GM12878 (cell line): ENCODE measurements around the gene PTCD1. TPM values are rescaled to one million over a fixed set of nuclear protein-coding genes. Genes with fewer than 3 reads are reported as not detected.

Experiments used
- ASH2L ChIP-seq: fragments of 300-600, 200-600 bp; sonication (generic); IDR thresholded peaks from 2 replicates; pipeline ENCODE4 v1.6.1; 2017; ENCODE audit warnings: low read depth, mild to moderate bottlenecking, borderline replicate concordance
- CHD2 ChIP-seq: IDR thresholded peaks from 2 replicates; pipeline ENCODE4 v1.6.1; 2011; ENCODE audit warnings: low read depth, low read length, improper control_type of control experiment, borderline replicate concordance
- EED ChIP-seq: sonication (generic); IDR thresholded peaks from 2 replicates; pipeline ENCODE4 v1.6.1; 2016; ENCODE audit warnings: antibody characterized with exemption, low read depth
- EZH2 ChIP-seq: IDR thresholded peaks from 2 replicates; pipeline ENCODE4 v1.6.1; 2012; ENCODE audit warnings: low read depth, mild to moderate bottlenecking, control low read depth, inconsistent platforms, low read length, borderline replicate concordance; ENCODE audit not compliant: control insufficient read depth
- FOS ChIP-seq: IDR thresholded peaks from 3 replicates; pipeline ENCODE4 v1.6.1; 2011; ENCODE audit warnings: borderline replicate concordance; ENCODE audit not compliant: insufficient read length; ENCODE audit errors: extremely low read depth
- MXI1 ChIP-seq: fragments of 150-350 bp; IDR thresholded peaks from 2 replicates; pipeline ENCODE4 v1.6.1; 2011; ENCODE audit warnings: low read depth, mild to moderate bottlenecking, inconsistent platforms, low read length, improper control_type of control experiment
- NBN ChIP-seq: fragments of 450-650 bp; IDR thresholded peaks from 2 replicates; pipeline ENCODE4 v1.6.1; 2016
- NFIC ChIP-seq: IDR thresholded peaks from 2 replicates; pipeline ENCODE4 v1.6.1; 2012; ENCODE audit warnings: low read depth, mild to moderate bottlenecking, inconsistent platforms, low read length, moderate library complexity
- NR2C1 ChIP-seq: fragments of 450-650 bp; IDR thresholded peaks from 2 replicates; pipeline ENCODE4 v1.6.1; 2017; ENCODE audit warnings: antibody characterized with exemption, mild to moderate bottlenecking, moderate library complexity
- NR2F1 ChIP-seq: fragments of 450-650 bp; conservative IDR thresholded peaks from 2 replicates; pipeline ENCODE4 v1.6.1; 2017; ENCODE audit warnings: mild to moderate bottlenecking
- POLR2AphosphoS2 ChIP-seq: IDR thresholded peaks from 2 replicates; pipeline ENCODE4 v1.6.1; 2011; ENCODE audit warnings: low read depth, mild to moderate bottlenecking, low read length, improper control_type of control experiment, moderate library complexity
- POU2F2 ChIP-seq: IDR thresholded peaks from 3 replicates; pipeline ENCODE4 v1.6.1; 2011; ENCODE audit warnings: low read depth, mild to moderate bottlenecking, low read length, borderline replicate concordance
- RCOR1 ChIP-seq: conservative IDR thresholded peaks from 2 replicates; pipeline ENCODE4 v1.6.1; 2012; ENCODE audit warnings: low read depth, low read length, improper control_type of control experiment
- RFX5 ChIP-seq: IDR thresholded peaks from 2 replicates; pipeline ENCODE4 v1.6.1; 2011; ENCODE audit warnings: low read depth, low read length, improper control_type of control experiment
- RUNX3 ChIP-seq: IDR thresholded peaks from 2 replicates; pipeline ENCODE4 v1.6.1; 2012; ENCODE audit warnings: low read length, inconsistent platforms
- TCF7 ChIP-seq: IDR thresholded peaks from 2 replicates; pipeline ENCODE4 v1.6.1; 2014; ENCODE audit warnings: antibody characterized with exemption, borderline replicate concordance
- ZZZ3 ChIP-seq: IDR thresholded peaks from 2 replicates; pipeline ENCODE4 v1.6.1; 2011; ENCODE audit warnings: low read depth; ENCODE audit not compliant: control insufficient read depth, insufficient read length
- polyA plus RNA-seq, 11 experiments: library from polyadenylated mRNA; depleted of rRNA in 4 of 11; unstranded in 6 of 11; stranded (reverse) in 5 of 11; fragments of >200 nt; fragmentation: Nextera tagmentation in 4 of 11; fragmentation: Illumina TruSeq in 1 of 11; extraction: Ambion mirVana in 4 of 11; extraction: Trizol in 1 of 11; gene quantifications; 1 replicate in 1 of 11; 2 replicates in 10 of 11; pipeline versions ENCODE4 v1.2.1 to v1.2.3, GENCODE V29; 2011 to 2016; ENCODE audit warnings: inconsistent platforms in 2 of 11, missing spikeins in 2 of 11, low read depth in 1 of 11
- total RNA-seq, 4 experiments: library from RNA; depleted of rRNA in 3 of 4; stranded (reverse); fragments of >200 nt in 3 of 4; fragmentation: Illumina TruSeq in 1 of 4; extraction: Trizol in 1 of 4; gene quantifications; 2 replicates each; pipeline versions ENCODE4 v1.2.1 to v1.2.3, GENCODE V29; 2013 to 2021
- TF ChIP-seq, protein P1 (sequence below): fragments of 450-650 bp; IDR thresholded peaks from 2 replicates; pipeline ENCODE4 v1.6.1; 2016; ENCODE audit warnings: mild to moderate bottlenecking, moderate library complexity, borderline replicate concordance
- TF ChIP-seq, protein P2 (sequence below): IDR thresholded peaks from 2 replicates; pipeline ENCODE4 v1.6.1; 2011; ENCODE audit warnings: low read depth, low read length, improper control_type of control experiment, borderline replicate concordance
- TF ChIP-seq, protein P3 (sequence below): fragments of 450-650 bp; IDR thresholded peaks from 2 replicates; pipeline ENCODE4 v1.6.1; 2017; ENCODE audit warnings: mild to moderate bottlenecking, low read depth, inconsistent platforms; ENCODE audit not compliant: poor library complexity, severe bottlenecking
- TF ChIP-seq, protein P4 (sequence below): fragments of 450-650 bp; IDR thresholded peaks from 2 replicates; pipeline ENCODE4 v1.6.1; 2017; ENCODE audit warnings: borderline replicate concordance

Gene PTCD1
- total and polyA plus RNA-seq, 10 of the 15 experiments (the other 5 are each of a cell fraction or from before 2014, with no cell fraction given) = 0.26 to 9.7 (median 5.0) TPM

DNA sequence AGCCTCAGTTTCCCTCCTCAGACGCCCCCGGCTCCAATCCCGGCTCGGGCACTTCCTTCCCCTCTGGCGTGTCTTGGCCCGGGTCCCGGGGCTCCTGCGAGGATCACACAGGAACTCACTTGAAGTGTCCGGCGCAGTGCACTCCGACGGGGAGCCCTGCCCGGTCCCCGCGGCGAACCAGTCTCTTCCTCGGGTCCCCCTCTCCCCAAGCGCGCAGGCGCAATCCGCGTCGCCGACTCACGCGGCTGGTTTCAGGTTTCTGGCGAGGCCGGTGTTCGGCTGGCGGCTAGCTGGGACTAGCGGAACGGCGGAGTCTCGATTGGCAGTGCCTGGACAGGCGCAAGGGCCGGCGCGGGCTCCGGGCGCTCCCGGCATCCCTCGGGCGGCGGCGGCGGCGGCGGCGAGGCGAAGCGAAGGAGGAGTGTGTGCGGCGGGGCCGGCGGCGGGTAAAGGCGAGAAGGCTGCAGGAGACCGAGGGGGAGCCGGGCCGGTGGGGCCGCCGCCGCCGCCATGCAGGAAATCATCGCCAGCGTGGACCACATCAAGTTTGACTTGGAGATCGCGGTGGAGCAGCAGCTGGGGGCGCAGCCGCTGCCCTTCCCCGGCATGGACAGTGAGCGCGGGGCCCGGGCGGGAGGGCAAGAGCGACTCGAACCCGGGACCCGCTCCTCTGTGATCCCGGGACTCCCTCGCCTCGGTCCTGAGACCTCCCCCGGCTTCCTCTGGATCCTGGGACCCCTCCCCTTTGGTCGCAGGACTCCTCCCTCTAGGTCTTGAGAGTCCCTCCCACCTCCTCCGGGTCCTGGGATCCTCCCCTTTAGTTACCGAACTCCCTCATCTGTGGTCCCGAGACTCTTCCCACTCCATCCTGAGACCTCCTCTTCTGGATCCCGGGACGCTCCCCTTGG, at the start of gene PTCD1, which contains the start of gene CPSF4 (continued):
- TF ChIP-seq, protein P1, sequence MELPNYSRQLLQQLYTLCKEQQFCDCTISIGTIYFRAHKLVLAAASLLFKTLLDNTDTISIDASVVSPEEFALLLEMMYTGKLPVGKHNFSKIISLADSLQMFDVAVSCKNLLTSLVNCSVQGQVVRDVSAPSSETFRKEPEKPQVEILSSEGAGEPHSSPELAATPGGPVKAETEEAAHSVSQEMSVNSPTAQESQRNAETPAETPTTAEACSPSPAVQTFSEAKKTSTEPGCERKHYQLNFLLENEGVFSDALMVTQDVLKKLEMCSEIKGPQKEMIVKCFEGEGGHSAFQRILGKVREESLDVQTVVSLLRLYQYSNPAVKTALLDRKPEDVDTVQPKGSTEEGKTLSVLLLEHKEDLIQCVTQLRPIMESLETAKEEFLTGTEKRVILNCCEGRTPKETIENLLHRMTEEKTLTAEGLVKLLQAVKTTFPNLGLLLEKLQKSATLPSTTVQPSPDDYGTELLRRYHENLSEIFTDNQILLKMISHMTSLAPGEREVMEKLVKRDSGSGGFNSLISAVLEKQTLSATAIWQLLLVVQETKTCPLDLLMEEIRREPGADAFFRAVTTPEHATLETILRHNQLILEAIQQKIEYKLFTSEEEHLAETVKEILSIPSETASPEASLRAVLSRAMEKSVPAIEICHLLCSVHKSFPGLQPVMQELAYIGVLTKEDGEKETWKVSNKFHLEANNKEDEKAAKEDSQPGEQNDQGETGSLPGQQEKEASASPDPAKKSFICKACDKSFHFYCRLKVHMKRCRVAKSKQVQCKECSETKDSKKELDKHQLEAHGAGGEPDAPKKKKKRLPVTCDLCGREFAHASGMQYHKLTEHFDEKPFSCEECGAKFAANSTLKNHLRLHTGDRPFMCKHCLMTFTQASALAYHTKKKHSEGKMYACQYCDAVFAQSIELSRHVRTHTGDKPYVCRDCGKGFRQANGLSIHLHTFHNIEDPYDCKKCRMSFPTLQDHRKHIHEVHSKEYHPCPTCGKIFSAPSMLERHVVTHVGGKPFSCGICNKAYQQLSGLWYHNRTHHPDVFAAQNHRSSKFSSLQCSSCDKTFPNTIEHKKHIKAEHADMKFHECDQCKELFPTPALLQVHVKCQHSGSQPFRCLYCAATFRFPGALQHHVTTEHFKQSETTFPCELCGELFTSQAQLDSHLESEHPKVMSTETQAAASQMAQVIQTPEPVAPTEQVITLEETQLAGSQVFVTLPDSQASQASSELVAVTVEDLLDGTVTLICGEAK = peak; percentile 68; the same call in 1 of the 2 replicates
- TF ChIP-seq FOS (no peak), NFIC (no peak), RCOR1 (no peak), POLR2AphosphoS2 (peak; percentile 97), RUNX3 (0 out of 2 replicates have a peak, but pooled peaks have one; percentile 30), EZH2 (no peak), MXI1 (peak; percentile 76), NR2F1 (peak; percentile 50; the same call in 1 of the 2 replicates), TCF7 (no peak), NBN (0 out of 2 replicates have a peak, but pooled peaks have one; percentile 48), ASH2L (peak; percentile 90; the same call in 1 of the 2 replicates), NR2C1 (peak; percentile 53), CHD2 (no peak), EED (no peak), ZZZ3 (no peak), RFX5 (no peak), POU2F2 (peak; percentile 74; the same call in 2 of the 3 replicates)
- TF ChIP-seq, protein P2, sequence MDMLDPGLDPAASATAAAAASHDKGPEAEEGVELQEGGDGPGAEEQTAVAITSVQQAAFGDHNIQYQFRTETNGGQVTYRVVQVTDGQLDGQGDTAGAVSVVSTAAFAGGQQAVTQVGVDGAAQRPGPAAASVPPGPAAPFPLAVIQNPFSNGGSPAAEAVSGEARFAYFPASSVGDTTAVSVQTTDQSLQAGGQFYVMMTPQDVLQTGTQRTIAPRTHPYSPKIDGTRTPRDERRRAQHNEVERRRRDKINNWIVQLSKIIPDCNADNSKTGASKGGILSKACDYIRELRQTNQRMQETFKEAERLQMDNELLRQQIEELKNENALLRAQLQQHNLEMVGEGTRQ = no peak
- TF ChIP-seq, protein P3, sequence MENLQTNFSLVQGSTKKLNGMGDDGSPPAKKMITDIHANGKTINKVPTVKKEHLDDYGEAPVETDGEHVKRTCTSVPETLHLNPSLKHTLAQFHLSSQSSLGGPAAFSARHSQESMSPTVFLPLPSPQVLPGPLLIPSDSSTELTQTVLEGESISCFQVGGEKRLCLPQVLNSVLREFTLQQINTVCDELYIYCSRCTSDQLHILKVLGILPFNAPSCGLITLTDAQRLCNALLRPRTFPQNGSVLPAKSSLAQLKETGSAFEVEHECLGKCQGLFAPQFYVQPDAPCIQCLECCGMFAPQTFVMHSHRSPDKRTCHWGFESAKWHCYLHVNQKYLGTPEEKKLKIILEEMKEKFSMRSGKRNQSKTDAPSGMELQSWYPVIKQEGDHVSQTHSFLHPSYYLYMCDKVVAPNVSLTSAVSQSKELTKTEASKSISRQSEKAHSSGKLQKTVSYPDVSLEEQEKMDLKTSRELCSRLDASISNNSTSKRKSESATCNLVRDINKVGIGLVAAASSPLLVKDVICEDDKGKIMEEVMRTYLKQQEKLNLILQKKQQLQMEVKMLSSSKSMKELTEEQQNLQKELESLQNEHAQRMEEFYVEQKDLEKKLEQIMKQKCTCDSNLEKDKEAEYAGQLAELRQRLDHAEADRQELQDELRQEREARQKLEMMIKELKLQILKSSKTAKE = no peak
- TF ChIP-seq, protein P4, sequence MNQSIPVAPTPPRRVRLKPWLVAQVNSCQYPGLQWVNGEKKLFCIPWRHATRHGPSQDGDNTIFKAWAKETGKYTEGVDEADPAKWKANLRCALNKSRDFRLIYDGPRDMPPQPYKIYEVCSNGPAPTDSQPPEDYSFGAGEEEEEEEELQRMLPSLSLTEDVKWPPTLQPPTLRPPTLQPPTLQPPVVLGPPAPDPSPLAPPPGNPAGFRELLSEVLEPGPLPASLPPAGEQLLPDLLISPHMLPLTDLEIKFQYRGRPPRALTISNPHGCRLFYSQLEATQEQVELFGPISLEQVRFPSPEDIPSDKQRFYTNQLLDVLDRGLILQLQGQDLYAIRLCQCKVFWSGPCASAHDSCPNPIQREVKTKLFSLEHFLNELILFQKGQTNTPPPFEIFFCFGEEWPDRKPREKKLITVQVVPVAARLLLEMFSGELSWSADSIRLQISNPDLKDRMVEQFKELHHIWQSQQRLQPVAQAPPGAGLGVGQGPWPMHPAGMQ = no peak
